HepG2 (cell line): ENCODE measurements around the gene WDR35. TPM values are rescaled to one million over a fixed set of nuclear protein-coding genes. Genes with fewer than 3 reads are reported as not detected.

Experiments used
- CC2D1A ChIP-seq: sonication (generic); formaldehyde crosslinking; IDR thresholded peaks from 2 replicates; pipeline ENCODE4 v1.8.1; 2023; ENCODE audit warnings: mild to moderate bottlenecking, missing genetic modification reagents
- CEBPG ChIP-seq: IDR thresholded peaks from 2 replicates; pipeline ENCODE4 v1.6.1; 2016
- HNRNPL ChIP-seq: fragments of 200-400 bp; formaldehyde crosslinking; IDR thresholded peaks from 2 replicates; pipeline ENCODE4 v1.6.1; 2017; ENCODE audit warnings: mild to moderate bottlenecking, low read depth, low read length
- NCOA2 ChIP-seq: sonication (generic); formaldehyde crosslinking; IDR thresholded peaks from 2 replicates; pipeline ENCODE4 v1.8.0; 2022; ENCODE audit warnings: inconsistent platforms
- NR1H2 ChIP-seq: sonication (generic); formaldehyde crosslinking; IDR thresholded peaks from 2 replicates; pipeline ENCODE4 v1.8.1; 2022; ENCODE audit warnings: low read depth, missing genetic modification reagents, borderline replicate concordance
- ONECUT2 ChIP-seq: sonication (generic); formaldehyde crosslinking; IDR thresholded peaks from 2 replicates; pipeline ENCODE4 v1.4.0; 2020; ENCODE audit warnings: missing genetic modification reagents
- RAD21 ChIP-seq: fragments of 450-650 bp; formaldehyde crosslinking; IDR thresholded peaks from 2 replicates; pipeline ENCODE4 v1.5.0; 2020; ENCODE audit warnings: mild to moderate bottlenecking
- SRF ChIP-seq: IDR thresholded peaks from 2 replicates; pipeline ENCODE4 v1.6.1; 2011; ENCODE audit warnings: mild to moderate bottlenecking, low read depth, low read length, moderate library complexity
- ZFP36 ChIP-seq: fragments of 150-350 bp; IDR thresholded peaks from 2 replicates; pipeline ENCODE4 v1.6.1; 2018; ENCODE audit warnings: borderline replicate concordance, low read length, low read depth; ENCODE audit not compliant: partially characterized antibody
- ZNF441 ChIP-seq: sonication (generic); formaldehyde crosslinking; IDR thresholded peaks from 2 replicates; pipeline ENCODE4 v1.7.0; 2021; ENCODE audit warnings: missing genetic modification reagents, borderline replicate concordance
- ZNF501 ChIP-seq: sonication (generic); formaldehyde crosslinking; IDR thresholded peaks from 2 replicates; pipeline ENCODE4 v1.5.1; 2020; ENCODE audit warnings: mild to moderate bottlenecking, moderate library complexity, missing genetic modification reagents
- ZNF616 ChIP-seq: sonication (generic); formaldehyde crosslinking; IDR thresholded peaks from 2 replicates; pipeline ENCODE4 v1.5.0; 2020; ENCODE audit warnings: low read depth, mild to moderate bottlenecking, missing genetic modification reagents
- ZNF747 ChIP-seq: sonication (generic); formaldehyde crosslinking; IDR thresholded peaks from 2 replicates; pipeline ENCODE4 v1.8.1; 2023; ENCODE audit warnings: missing genetic modification reagents, mild to moderate bottlenecking, borderline replicate concordance
- polyA plus RNA-seq, 8 experiments: library from polyadenylated mRNA; depleted of rRNA in 3 of 8; stranded (reverse) in 7 of 8; unstranded in 1 of 8; fragments of >200 nt; fragmentation: Illumina TruSeq in 4 of 8; extraction: Trizol in 4 of 8; gene quantifications; 2 replicates each; pipeline versions ENCODE4 v1.2.1 to v1.2.3, GENCODE V29; 2011 to 2016; ENCODE audit warnings: low read depth in 4 of 8, missing spikeins in 1 of 8, mixed read lengths in 1 of 8; ENCODE audit not compliant: insufficient read depth in 1 of 8
- total RNA-seq, 5 experiments: library from RNA; depleted of rRNA; stranded (reverse); fragments of >200 nt; fragmentation: Illumina TruSeq; extraction: Trizol; gene quantifications; 2 replicates each; pipeline ENCODE4 v1.2.3, GENCODE V29; 2016; ENCODE audit warnings: low read depth in 1 of 5
- TF ChIP-seq, protein P1 (sequence below): sonication (generic); formaldehyde crosslinking; IDR thresholded peaks from 2 replicates; pipeline ENCODE4 v1.4.0; 2020; ENCODE audit warnings: missing genetic modification reagents
- TF ChIP-seq, protein P2 (sequence below): IDR thresholded peaks from 2 replicates; pipeline ENCODE4 v1.6.1; 2016; ENCODE audit warnings: low read depth, borderline replicate concordance
- TF ChIP-seq, protein P3 (sequence below): sonication (generic); formaldehyde crosslinking; conservative IDR thresholded peaks from 2 replicates; pipeline ENCODE4 v1.4.0; 2020; ENCODE audit warnings: missing genetic modification reagents
- TF ChIP-seq, protein P4 (sequence below): sonication (generic); formaldehyde crosslinking; IDR thresholded peaks from 2 replicates; pipeline ENCODE4 v1.4.0; 2020; ENCODE audit warnings: mild to moderate bottlenecking, missing genetic modification reagents
- TF ChIP-seq, protein P5 (sequence below): sonication (generic); formaldehyde crosslinking; IDR thresholded peaks from 2 replicates; pipeline ENCODE4 v1.8.0; 2022; ENCODE audit warnings: mild to moderate bottlenecking, missing genetic modification reagents, borderline replicate concordance
- TF ChIP-seq, protein P6 (sequence below): sonication (generic); formaldehyde crosslinking; IDR thresholded peaks from 2 replicates; pipeline ENCODE4 v1.8.0; 2022; ENCODE audit warnings: mild to moderate bottlenecking, missing genetic modification reagents

Gene WDR35
- total and polyA plus RNA-seq, 2 of the 13 experiments (the other 11 are each of a cell fraction or from before 2014, with no cell fraction given), result 11.1 to 19.6 TPM

DNA sequence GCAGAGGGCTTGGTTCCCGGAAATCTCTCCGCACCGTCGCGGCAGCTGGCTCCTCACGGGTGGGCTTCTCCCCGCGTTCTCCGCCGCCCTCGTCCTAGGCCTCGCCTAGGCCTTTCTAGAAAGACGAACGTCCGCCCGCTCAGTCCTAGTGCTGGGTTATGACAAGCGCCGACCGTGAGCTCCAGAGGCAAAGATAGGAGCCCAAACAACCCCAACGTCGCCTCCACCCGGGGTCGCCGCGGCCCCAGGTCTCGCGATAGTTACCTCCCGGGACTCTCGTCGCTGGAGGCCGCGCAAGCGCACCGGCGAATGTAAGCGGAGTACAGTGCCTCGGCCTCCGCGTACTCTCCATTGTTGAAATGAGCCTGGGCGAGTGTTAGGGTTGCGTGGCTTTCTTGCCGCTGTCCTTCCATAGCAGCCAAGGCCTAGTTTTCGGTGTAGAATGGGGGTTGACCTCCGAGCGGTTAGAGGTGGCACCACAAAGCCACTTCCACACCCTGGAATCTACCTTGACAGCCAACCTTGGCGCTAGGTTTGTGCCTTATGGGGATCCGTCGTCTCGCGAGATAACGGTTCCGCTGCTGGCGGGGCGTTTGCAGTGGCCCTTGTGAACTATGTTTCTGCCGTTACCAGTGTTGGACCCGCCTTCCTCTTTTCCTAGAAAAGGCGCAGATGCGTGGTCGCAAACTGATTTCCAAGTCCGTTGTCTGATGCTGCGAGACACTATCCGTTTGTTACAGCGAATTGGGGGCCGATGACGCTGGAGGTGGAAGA lies 88.3 kb downstream of the WDR35 start, which contains the start of gene TTC32 (continued):
- TF ChIP-seq, protein P1, sequence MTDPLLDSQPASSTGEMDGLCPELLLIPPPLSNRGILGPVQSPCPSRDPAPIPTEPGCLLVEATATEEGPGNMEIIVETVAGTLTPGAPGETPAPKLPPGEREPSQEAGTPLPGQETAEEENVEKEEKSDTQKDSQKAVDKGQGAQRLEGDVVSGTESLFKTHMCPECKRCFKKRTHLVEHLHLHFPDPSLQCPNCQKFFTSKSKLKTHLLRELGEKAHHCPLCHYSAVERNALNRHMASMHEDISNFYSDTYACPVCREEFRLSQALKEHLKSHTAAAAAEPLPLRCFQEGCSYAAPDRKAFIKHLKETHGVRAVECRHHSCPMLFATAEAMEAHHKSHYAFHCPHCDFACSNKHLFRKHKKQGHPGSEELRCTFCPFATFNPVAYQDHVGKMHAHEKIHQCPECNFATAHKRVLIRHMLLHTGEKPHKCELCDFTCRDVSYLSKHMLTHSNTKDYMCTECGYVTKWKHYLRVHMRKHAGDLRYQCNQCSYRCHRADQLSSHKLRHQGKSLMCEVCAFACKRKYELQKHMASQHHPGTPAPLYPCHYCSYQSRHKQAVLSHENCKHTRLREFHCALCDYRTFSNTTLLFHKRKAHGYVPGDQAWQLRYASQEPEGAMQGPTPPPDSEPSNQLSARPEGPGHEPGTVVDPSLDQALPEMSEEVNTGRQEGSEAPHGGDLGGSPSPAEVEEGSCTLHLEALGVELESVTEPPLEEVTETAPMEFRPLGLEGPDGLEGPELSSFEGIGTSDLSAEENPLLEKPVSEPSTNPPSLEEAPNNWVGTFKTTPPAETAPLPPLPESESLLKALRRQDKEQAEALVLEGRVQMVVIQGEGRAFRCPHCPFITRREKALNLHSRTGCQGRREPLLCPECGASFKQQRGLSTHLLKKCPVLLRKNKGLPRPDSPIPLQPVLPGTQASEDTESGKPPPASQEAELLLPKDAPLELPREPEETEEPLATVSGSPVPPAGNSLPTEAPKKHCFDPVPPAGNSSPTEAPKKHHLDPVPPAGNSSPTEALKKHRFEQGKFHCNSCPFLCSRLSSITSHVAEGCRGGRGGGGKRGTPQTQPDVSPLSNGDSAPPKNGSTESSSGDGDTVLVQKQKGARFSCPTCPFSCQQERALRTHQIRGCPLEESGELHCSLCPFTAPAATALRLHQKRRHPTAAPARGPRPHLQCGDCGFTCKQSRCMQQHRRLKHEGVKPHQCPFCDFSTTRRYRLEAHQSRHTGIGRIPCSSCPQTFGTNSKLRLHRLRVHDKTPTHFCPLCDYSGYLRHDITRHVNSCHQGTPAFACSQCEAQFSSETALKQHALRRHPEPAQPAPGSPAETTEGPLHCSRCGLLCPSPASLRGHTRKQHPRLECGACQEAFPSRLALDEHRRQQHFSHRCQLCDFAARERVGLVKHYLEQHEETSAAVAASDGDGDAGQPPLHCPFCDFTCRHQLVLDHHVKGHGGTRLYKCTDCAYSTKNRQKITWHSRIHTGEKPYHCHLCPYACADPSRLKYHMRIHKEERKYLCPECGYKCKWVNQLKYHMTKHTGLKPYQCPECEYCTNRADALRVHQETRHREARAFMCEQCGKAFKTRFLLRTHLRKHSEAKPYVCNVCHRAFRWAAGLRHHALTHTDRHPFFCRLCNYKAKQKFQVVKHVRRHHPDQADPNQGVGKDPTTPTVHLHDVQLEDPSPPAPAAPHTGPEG (CRISPR knock-in tag), result peak; percentile 90
- no peak for TF ChIP-seq HNRNPL
- TF ChIP-seq ZNF747 (CRISPR knock-in tag), result peak; percentile 70; the same call in 1 of the 2 replicates
- TF ChIP-seq NR1H2 (CRISPR knock-in tag), result peak; percentile 91; the same call in 1 of the 2 replicates
- TF ChIP-seq, protein P2, sequence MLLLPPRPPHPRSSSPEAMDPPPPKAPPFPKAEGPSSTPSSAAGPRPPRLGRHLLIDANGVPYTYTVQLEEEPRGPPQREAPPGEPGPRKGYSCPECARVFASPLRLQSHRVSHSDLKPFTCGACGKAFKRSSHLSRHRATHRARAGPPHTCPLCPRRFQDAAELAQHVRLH, result peak; percentile 97; the same call in 1 of the 2 replicates
- TF ChIP-seq ZFP36, result no peak
- no peak for TF ChIP-seq SRF
- peak; percentile 100 for TF ChIP-seq ZNF501
- TF ChIP-seq, protein P3, sequence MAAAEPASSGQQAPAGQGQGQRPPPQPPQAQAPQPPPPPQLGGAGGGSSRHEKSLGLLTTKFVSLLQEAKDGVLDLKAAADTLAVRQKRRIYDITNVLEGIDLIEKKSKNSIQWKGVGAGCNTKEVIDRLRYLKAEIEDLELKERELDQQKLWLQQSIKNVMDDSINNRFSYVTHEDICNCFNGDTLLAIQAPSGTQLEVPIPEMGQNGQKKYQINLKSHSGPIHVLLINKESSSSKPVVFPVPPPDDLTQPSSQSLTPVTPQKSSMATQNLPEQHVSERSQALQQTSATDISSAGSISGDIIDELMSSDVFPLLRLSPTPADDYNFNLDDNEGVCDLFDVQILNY (CRISPR knock-in tag), result peak; percentile 93
- TF ChIP-seq, protein P4, sequence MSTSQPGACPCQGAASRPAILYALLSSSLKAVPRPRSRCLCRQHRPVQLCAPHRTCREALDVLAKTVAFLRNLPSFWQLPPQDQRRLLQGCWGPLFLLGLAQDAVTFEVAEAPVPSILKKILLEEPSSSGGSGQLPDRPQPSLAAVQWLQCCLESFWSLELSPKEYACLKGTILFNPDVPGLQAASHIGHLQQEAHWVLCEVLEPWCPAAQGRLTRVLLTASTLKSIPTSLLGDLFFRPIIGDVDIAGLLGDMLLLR (CRISPR knock-in tag), result peak; percentile 59
- no peak for TF ChIP-seq ZNF616 (CRISPR knock-in tag)
- peak; percentile 82 for TF ChIP-seq CC2D1A (CRISPR knock-in tag)
- TF ChIP-seq RAD21 (CRISPR knock-in tag), result no peak; the same call in 1 of the 2 replicates
- TF ChIP-seq, protein P5, sequence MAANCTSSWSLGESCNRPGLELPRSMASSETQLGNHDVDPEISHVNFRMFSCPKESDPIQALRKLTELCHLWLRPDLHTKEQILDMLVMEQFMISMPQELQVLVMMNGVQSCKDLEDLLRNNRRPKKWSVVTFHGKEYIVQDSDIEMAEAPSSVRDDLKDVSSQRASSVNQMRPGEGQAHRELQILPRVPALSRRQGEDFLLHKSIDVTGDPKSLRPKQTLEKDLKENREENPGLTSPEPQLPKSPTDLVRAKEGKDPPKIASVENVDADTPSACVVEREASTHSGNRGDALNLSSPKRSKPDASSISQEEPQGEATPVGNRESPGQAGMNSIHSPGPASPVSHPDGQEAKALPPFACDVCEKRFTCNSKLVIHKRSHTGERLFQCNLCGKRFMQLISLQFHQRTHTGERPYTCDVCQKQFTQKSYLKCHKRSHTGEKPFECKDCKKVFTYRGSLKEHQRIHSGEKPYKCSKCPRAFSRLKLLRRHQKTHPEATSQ (CRISPR knock-in tag), result peak; percentile 17; the same call in 1 of the 2 replicates
- peak; percentile 98 for TF ChIP-seq ZNF441
- TF ChIP-seq, protein P6, sequence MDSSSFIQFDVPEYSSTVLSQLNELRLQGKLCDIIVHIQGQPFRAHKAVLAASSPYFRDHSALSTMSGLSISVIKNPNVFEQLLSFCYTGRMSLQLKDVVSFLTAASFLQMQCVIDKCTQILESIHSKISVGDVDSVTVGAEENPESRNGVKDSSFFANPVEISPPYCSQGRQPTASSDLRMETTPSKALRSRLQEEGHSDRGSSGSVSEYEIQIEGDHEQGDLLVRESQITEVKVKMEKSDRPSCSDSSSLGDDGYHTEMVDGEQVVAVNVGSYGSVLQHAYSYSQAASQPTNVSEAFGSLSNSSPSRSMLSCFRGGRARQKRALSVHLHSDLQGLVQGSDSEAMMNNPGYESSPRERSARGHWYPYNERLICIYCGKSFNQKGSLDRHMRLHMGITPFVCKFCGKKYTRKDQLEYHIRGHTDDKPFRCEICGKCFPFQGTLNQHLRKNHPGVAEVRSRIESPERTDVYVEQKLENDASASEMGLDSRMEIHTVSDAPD (CRISPR knock-in tag), result no peak; the same call in 1 of the 2 replicates
- peak; percentile 60 for TF ChIP-seq NCOA2 (CRISPR knock-in tag)
- TF ChIP-seq CEBPG (CRISPR knock-in tag), result peak; percentile 57
- TF ChIP-seq ONECUT2 (CRISPR knock-in tag), result no peak
